C4-2B (cell line): Measurements from ENCODE around the gene TOR1B.
"Not testable (repeated sequence)": the region's sequence is repeated elsewhere in the genome, so short reads cannot be mapped to it uniquely, and the experiment has no call there.

Experiments
- H3K27ac ChIP-seq: fragments of 450-650 bp; 2 replicates; pipeline ENCODE4 v1.5.1; 2017
- CTCF ChIP-seq: fragments of 450-650 bp; conservative IDR thresholded peaks from 2 replicates; pipeline ENCODE4 v1.5.1; 2017; ENCODE audit warnings: mild to moderate bottlenecking
- ZFX ChIP-seq: fragments of 450-650 bp; IDR thresholded peaks from 2 replicates; pipeline ENCODE4 v1.6.1; 2017

Gene TOR1B

GRCh38 chr9:129779560-129780190 is 23.3 kb upstream of the TOR1B start:
- no peak for TF ChIP-seq ZFX
- no peak for TF ChIP-seq CTCF
- no peak overlapping the region for H3K27ac ChIP-seq

DNA sequence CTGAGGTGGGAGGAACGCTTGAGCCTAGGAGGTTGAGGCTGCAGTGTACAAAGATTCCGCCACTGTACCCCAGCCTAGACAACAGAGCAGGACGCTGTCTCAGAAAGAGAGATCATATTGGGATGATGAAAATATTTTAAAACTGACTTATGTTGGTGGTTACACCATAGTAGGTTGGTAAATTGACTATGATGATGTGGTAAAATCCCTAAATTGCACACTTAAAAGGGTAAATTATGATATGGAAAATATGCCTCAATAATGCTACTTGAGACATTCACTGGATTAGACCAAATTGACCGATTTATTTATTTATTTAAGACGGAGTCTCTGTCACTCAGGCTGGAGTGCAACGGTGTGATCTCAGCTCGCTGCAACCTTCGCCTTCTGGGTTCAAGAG is 21.9 kb upstream of the TOR1B start:
- no peak for TF ChIP-seq CTCF
- no peak for TF ChIP-seq ZFX
- H3K27ac ChIP-seq: no peak overlapping the region

DNA sequence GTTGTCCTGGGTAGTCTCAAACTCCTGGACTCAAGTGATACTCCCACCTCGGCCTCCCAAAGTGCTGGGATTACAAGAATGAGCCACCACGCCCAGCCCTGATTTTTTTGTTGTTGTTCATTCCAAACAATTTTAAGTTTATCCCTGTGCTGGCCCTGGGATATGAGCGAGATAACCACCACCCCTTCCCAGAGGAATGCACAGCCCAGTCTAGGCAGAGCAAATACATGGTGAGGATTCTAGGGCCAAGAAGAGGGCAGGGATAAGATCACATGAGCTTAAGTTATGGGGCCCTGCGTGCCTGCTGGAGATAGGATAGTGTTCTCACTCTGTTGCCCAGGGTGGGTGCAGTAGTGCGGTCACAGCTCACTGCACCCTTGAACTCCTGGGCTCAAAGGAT is 21.0 kb upstream of the TOR1B start:
- no peak overlapping the region for H3K27ac ChIP-seq
- no peak for TF ChIP-seq CTCF

- TF ChIP-seq ZFX (no peak), CTCF (peak; percentile 94)
Observed at GRCh38 chr9:129783516-129784361, 19.2 kb upstream of the TOR1B start.

DNA sequence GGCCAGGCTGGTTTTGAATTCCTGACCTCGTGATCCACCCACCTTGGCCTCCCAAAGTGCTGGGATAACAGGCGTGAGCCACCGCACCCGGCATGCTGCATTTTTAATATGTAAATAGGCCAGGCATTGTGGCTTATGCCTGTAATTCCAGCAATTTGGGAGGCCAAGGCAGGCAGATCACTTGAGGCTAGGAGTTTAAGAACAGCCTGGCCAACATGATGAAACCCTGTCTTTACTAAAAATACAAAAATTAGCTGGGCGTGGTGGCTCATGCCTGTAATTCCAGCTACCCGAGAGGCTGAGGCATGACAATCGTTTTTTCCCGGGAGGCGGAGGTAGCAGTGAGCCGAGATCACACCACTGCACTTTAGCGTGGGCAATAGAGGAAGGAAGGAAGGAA is 18.0 kb upstream of the TOR1B start:
- not testable (repeated sequence) for H3K27ac ChIP-seq

More at GRCh38 chr9:129783516-129784361, 19.2 kb upstream of the TOR1B start:
- H3K27ac ChIP-seq: no peak overlapping the region

- TF ChIP-seq ZFX: no peak
- no peak for TF ChIP-seq CTCF
- H3K27ac ChIP-seq: no peak overlapping the region
Observed at GRCh38 chr9:129785866-129786265, 17.1 kb upstream of the TOR1B start.

- TF ChIP-seq CTCF (no peak), ZFX (no peak)
- no peak overlapping the region for H3K27ac ChIP-seq
Observed at GRCh38 chr9:129786481-129786880, 16.5 kb upstream of the TOR1B start.

DNA sequence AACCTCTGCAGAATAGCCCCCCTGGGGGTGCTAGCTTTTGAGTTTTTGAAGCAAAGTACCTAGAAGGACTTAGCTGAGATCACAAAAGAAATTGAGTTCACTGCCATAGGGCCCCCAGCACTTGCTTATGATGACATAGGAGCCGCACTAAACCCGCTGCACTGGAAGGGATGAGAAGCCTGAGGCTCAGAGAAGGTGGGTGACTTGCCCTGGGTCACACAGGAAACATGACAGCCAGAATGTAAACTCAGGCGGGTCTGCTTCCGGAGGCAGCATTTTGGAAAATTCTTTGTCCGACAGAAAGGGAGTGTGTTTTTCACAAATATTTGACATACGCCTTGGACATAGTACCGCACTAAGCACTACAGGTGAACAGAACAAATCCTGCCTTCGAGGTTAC is 8.4 kb upstream of the TOR1B start:
- no peak overlapping the region for H3K27ac ChIP-seq
- no peak for TF ChIP-seq CTCF
- no peak for TF ChIP-seq ZFX

GRCh38 chr9:129796029-129796428 is 7.0 kb upstream of the TOR1B start:
- not testable (repeated sequence) for H3K27ac ChIP-seq
